Activated naive CD8-positive, alpha-beta T cell (primary cell): Measurements from ENCODE around the gene CPPED1.

Experiments used
- H3K27ac Mint-ChIP-seq: one replicate; pipeline ENCODE4 v1.8.0; 2021; ENCODE audit warnings: mixed read lengths
- H3K27me3 Mint-ChIP-seq: one replicate; pipeline ENCODE4 v1.8.0; 2021; ENCODE audit warnings: mixed read lengths
- H3K36me3 Mint-ChIP-seq: one replicate; pipeline ENCODE4 v1.8.0; 2021; ENCODE audit warnings: mixed read lengths
- H3K4me1 Mint-ChIP-seq: one replicate; pipeline ENCODE4 v1.8.0; 2021; ENCODE audit warnings: low read depth, mixed read lengths
- H3K4me3 Mint-ChIP-seq: one replicate; pipeline ENCODE4 v1.8.0; 2021; ENCODE audit warnings: mild to moderate bottlenecking, mixed read lengths
- H3K9me3 Mint-ChIP-seq: one replicate; pipeline ENCODE4 v1.8.0; 2021; ENCODE audit warnings: low read depth, mixed read lengths

Gene CPPED1

GRCh38 chr16:12677502-12677901 is 126.2 kb downstream of the CPPED1 start:
- Mint-ChIP-seq H3K4me3 (peak overlapping the region; percentile 22), H3K9me3 (no peaks in the 10 kb centered on the region), H3K4me1 (peaks cover 19% of the 10 kb centered on the region), H3K36me3 (no peaks in the 10 kb centered on the region), H3K27me3 (no peaks in the 10 kb centered on the region), H3K27ac (peak overlapping the region; percentile 31)

GRCh38 chr16:12675852-12676251 is 127.8 kb downstream of the CPPED1 start:
- H3K27me3 Mint-ChIP-seq = no peaks in the 10 kb centered on the region
- no peak overlapping the region for H3K27ac Mint-ChIP-seq
- no peak overlapping the region for H3K4me3 Mint-ChIP-seq
- H3K4me1 Mint-ChIP-seq = peaks cover 19% of the 10 kb centered on the region
- H3K9me3 Mint-ChIP-seq = no peaks in the 10 kb centered on the region
- H3K36me3 Mint-ChIP-seq = peaks cover 2% of the 10 kb centered on the region

DNA sequence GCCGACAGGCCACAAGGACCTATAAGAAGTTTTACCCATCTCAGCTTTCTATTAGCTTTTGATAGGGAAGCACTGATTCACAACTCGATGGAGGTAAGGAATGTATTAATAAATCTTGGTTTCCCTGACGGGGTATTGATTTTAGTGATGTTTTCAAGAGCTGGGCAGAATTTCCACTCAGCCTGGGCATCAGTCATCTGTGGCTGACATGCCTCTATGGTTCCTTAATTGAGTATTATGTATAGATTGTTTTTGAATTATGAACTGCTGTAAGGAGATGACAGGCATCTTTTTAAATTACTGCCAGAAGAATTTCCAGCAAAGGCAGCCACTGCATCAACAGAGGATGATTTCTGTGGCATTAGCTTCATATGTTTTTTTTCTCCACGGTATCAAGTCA is 128.6 kb downstream of the CPPED1 start:
- no peaks in the 10 kb centered on the region for H3K9me3 Mint-ChIP-seq
- H3K4me3 Mint-ChIP-seq = no peak overlapping the region
- peaks cover 19% of the 10 kb centered on the region for H3K4me1 Mint-ChIP-seq
- H3K27me3 Mint-ChIP-seq = no peaks in the 10 kb centered on the region
- peaks cover 6% of the 10 kb centered on the region for H3K36me3 Mint-ChIP-seq
- H3K27ac Mint-ChIP-seq = no peak overlapping the region

DNA sequence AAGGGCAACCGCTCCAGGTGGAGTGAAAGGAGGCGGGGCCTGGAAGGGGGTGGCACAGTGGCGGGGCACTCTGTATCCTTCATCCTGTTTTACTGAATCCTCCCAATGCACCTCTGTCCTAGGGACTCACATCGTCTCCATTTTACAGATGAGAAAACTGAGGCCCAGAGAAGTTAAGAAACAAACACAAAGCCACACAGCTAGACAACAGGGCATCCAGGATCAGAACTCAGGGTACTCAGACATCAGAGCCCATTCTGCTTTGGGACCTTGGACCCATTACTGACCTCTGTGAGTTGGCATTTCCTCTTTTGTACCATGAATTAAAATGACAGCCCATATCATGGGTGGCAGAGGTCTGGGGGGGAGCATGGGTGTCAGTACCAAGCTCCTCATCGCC is 129.2 kb downstream of the CPPED1 start:
- H3K4me3 Mint-ChIP-seq = no peak overlapping the region
- H3K9me3 Mint-ChIP-seq = no peaks in the 10 kb centered on the region
- H3K27me3 Mint-ChIP-seq = no peaks in the 10 kb centered on the region
- H3K4me1 Mint-ChIP-seq = peaks cover 19% of the 10 kb centered on the region
- H3K27ac Mint-ChIP-seq = no peak overlapping the region
- H3K36me3 Mint-ChIP-seq = peaks cover 9% of the 10 kb centered on the region

- no peak overlapping the region for H3K27ac Mint-ChIP-seq
- H3K9me3 Mint-ChIP-seq = peaks cover 2% of the 10 kb centered on the region
- H3K27me3 Mint-ChIP-seq = no peaks in the 10 kb centered on the region
- H3K36me3 Mint-ChIP-seq = peaks cover 12% of the 10 kb centered on the region
- peaks cover 19% of the 10 kb centered on the region for H3K4me1 Mint-ChIP-seq
- H3K4me3 Mint-ChIP-seq = no peak overlapping the region
These were observed 129.6 kb downstream of the CPPED1 start for GRCh38 chr16:12674071-12674470.

- Mint-ChIP-seq H3K4me1 (peaks cover 19% of the 10 kb centered on the region), H3K27ac (no peak overlapping the region), H3K4me3 (no peak overlapping the region), H3K36me3 (peaks cover 18% of the 10 kb centered on the region), H3K27me3 (no peaks in the 10 kb centered on the region), H3K9me3 (peaks cover 9% of the 10 kb centered on the region)
These were observed 130.2 kb downstream of the CPPED1 start for GRCh38 chr16:12673466-12673865.

- H3K27me3 Mint-ChIP-seq = no peaks in the 10 kb centered on the region
- H3K27ac Mint-ChIP-seq = no peak overlapping the region
- H3K4me1 Mint-ChIP-seq = peaks cover 14% of the 10 kb centered on the region
- H3K4me3 Mint-ChIP-seq = no peak overlapping the region
- peaks cover 9% of the 10 kb centered on the region for H3K9me3 Mint-ChIP-seq
- peaks cover 20% of the 10 kb centered on the region for H3K36me3 Mint-ChIP-seq
These were observed 130.7 kb downstream of the CPPED1 start for GRCh38 chr16:12672986-12673385.

- peaks cover 28% of the 10 kb centered on the region for H3K36me3 Mint-ChIP-seq
- H3K27me3 Mint-ChIP-seq = no peaks in the 10 kb centered on the region
- no peaks in the 10 kb centered on the region for H3K4me1 Mint-ChIP-seq
- H3K27ac Mint-ChIP-seq = no peak overlapping the region
- no peak overlapping the region for H3K4me3 Mint-ChIP-seq
- H3K9me3 Mint-ChIP-seq = peaks cover 21% of the 10 kb centered on the region
These were observed 133.8 kb downstream of the CPPED1 start for GRCh38 chr16:12669908-12670307.

- H3K4me1 Mint-ChIP-seq = no peaks in the 10 kb centered on the region
- H3K9me3 Mint-ChIP-seq = peaks cover 21% of the 10 kb centered on the region
- H3K4me3 Mint-ChIP-seq = no peak overlapping the region
- no peaks in the 10 kb centered on the region for H3K27me3 Mint-ChIP-seq
- no peak overlapping the region for H3K27ac Mint-ChIP-seq
- peaks cover 34% of the 10 kb centered on the region for H3K36me3 Mint-ChIP-seq
These were observed 135.8 kb downstream of the CPPED1 start for GRCh38 chr16:12667909-12668308.

- Mint-ChIP-seq H3K4me3 (no peak overlapping the region), H3K27ac (no peak overlapping the region), H3K27me3 (no peaks in the 10 kb centered on the region), H3K36me3 (peaks cover 30% of the 10 kb centered on the region), H3K4me1 (no peaks in the 10 kb centered on the region), H3K9me3 (peaks cover 21% of the 10 kb centered on the region)
These were observed 139.4 kb downstream of the CPPED1 start for GRCh38 chr16:12664164-12664733.

- peaks cover 10% of the 10 kb centered on the region for H3K9me3 Mint-ChIP-seq
- H3K36me3 Mint-ChIP-seq = peaks cover 17% of the 10 kb centered on the region
- H3K4me1 Mint-ChIP-seq = no peaks in the 10 kb centered on the region
- no peak overlapping the region for H3K4me3 Mint-ChIP-seq
- H3K27me3 Mint-ChIP-seq = no peaks in the 10 kb centered on the region
- H3K27ac Mint-ChIP-seq = no peak overlapping the region
These were observed 142.0 kb downstream of the CPPED1 start for GRCh38 chr16:12661656-12662172.

- no peaks in the 10 kb centered on the region for H3K4me1 Mint-ChIP-seq
- peaks cover 17% of the 10 kb centered on the region for H3K36me3 Mint-ChIP-seq
- H3K27ac Mint-ChIP-seq = no peak overlapping the region
- peaks cover 9% of the 10 kb centered on the region for H3K9me3 Mint-ChIP-seq
- H3K27me3 Mint-ChIP-seq = no peaks in the 10 kb centered on the region
- no peak overlapping the region for H3K4me3 Mint-ChIP-seq
These were observed 143.8 kb downstream of the CPPED1 start for GRCh38 chr16:12659871-12660270.

DNA sequence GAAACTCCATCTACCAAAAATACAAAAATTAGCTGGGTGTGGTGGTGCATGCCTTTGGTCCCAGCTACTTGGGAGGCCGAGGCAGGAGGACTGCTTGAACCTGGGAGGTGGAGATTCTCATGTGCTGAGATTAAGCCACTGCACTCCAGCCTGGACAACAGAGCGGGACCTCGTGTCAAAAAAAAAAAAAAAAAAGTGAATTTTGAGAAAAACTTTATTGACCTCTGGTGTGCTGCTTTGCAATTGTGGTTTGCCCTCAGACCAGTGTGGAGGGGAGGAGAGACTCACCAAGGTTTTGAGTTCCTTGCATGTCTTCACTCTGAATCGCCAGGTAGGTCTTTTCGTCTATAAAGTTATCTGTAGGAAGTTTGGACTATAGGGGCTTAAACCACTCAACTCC is 145.2 kb downstream of the CPPED1 start:
- H3K27me3 Mint-ChIP-seq = no peaks in the 10 kb centered on the region
- peaks cover 11% of the 10 kb centered on the region for H3K36me3 Mint-ChIP-seq
- H3K4me1 Mint-ChIP-seq = no peaks in the 10 kb centered on the region
- peaks cover 9% of the 10 kb centered on the region for H3K9me3 Mint-ChIP-seq
- H3K4me3 Mint-ChIP-seq = no peak overlapping the region
- no peak overlapping the region for H3K27ac Mint-ChIP-seq

- Mint-ChIP-seq H3K27me3 (no peaks in the 10 kb centered on the region), H3K36me3 (peaks cover 8% of the 10 kb centered on the region), H3K4me3 (no peak overlapping the region), H3K9me3 (peaks cover 9% of the 10 kb centered on the region), H3K27ac (no peak overlapping the region), H3K4me1 (no peaks in the 10 kb centered on the region)
These were observed 148.2 kb downstream of the CPPED1 start for GRCh38 chr16:12655537-12655936.

DNA sequence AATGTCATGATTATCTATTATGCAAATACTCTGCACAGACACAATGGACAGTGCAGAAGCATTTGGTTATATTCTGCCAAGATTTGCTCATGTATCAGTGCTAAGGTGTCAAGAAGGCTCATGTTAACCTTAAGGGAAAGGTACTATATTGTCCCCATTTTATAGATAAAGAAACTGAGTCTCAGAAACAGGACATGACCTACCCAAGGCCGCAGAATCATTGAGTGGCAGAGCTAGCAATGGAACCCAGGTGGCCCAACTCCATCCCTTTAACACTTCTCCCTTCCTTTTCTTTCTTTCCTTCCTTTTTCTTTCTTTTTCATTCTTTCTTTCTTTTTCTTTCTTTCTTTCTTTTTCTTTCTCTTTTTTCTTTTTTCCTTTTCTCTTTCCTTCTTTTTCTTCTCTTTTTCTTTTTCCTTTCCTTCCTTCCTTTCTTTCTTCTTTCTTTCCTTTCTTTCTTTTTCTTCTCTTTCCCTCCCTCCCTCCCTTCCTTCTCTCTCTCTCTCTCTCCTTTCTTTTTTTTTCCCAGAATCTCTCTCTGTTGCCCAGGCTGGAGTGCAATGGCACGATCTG is 149.8 kb downstream of the CPPED1 start:
- Mint-ChIP-seq H3K9me3 (peaks cover 7% of the 10 kb centered on the region), H3K27ac (no peak overlapping the region), H3K4me3 (no peak overlapping the region), H3K36me3 (peaks cover 1% of the 10 kb centered on the region), H3K27me3 (no peaks in the 10 kb centered on the region), H3K4me1 (no peaks in the 10 kb centered on the region)

- no peak overlapping the region for H3K4me3 Mint-ChIP-seq
- peaks cover 5% of the 10 kb centered on the region for H3K9me3 Mint-ChIP-seq
- H3K27ac Mint-ChIP-seq = no peak overlapping the region
- H3K27me3 Mint-ChIP-seq = no peaks in the 10 kb centered on the region
- no peaks in the 10 kb centered on the region for H3K36me3 Mint-ChIP-seq
- H3K4me1 Mint-ChIP-seq = peaks cover 4% of the 10 kb centered on the region
These were observed 150.8 kb downstream of the CPPED1 start for GRCh38 chr16:12652924-12653323.
